ENCODE measurements around the gene DOP1B.

Gene DOP1B

DNA sequence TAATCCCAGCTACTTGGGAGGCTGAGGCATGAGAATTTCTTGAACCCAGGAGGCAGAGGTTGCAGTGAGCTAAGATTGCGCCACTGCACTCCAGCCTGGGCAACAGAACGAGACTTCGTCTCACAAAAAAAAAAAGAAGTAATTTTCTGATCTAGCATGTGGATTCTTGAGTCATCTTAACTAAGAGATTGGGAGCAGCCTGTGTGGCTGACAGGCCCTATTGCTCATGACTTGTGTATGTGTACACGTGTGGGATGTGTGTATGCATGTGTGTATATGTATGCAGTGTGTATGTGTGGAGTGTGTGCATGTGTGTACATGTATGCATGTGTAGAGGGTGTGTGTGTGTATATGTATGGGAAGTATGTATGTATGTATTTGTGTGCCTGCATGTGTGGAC is 29.5 kb downstream of the DOP1B start:
- TF ChIP-seq, protein P1, sequence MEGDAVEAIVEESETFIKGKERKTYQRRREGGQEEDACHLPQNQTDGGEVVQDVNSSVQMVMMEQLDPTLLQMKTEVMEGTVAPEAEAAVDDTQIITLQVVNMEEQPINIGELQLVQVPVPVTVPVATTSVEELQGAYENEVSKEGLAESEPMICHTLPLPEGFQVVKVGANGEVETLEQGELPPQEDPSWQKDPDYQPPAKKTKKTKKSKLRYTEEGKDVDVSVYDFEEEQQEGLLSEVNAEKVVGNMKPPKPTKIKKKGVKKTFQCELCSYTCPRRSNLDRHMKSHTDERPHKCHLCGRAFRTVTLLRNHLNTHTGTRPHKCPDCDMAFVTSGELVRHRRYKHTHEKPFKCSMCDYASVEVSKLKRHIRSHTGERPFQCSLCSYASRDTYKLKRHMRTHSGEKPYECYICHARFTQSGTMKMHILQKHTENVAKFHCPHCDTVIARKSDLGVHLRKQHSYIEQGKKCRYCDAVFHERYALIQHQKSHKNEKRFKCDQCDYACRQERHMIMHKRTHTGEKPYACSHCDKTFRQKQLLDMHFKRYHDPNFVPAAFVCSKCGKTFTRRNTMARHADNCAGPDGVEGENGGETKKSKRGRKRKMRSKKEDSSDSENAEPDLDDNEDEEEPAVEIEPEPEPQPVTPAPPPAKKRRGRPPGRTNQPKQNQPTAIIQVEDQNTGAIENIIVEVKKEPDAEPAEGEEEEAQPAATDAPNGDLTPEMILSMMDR (IDR thresholded peaks at IDR 0.05; ENCODE audit: borderline replicate concordance, insufficient read depth, low read depth, low read length) = no peak
- H3K4me3 ChIP-seq (ENCODE audit: low read depth, low read length) = no peak overlapping the region

DNA sequence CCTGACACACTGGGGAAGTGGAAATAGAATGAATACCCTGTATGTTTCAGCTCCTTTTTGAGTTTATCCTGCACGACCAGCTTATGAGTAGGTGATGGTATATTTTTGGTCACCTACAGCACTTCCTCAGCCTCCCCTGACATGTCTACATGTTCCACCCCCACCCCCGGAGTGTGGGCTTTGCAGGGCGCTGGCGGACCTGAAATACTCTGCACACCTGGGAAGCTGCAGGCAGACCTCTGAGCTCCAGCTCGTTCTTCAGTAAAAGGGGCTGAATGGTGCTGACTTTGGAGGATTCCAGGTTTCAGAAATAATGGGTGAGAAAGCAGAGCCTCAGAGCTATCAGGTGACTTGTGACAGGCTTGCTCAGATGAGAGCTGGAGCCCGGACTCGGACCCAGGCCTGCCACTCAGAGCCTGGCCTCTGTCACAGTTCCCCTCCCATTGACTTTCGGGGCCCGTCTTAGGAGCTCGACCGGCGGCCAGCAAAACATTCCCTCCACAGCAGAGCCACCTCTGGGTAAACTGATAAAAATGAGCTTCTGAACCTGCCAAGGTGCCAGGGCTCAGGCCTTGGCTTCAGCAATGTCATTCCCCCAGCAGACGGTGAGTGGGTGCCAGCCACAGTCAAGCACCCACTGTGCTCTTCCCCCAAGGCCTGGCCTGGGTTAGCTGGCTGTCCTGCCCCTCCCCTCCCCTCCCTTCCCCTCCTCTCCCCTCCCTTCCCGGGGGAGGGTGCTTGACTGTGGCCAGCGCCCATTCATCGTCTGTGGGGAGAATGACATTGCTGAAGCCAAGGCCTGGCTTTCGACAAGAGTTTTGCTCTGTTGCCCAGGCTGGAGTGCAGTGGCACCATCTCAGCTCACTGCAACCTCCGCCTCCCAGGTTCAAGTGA is 30.1 kb downstream of the DOP1B start:
- H3K4me3 ChIP-seq (ENCODE audit: low read depth, low read length) = no peak overlapping the region
- TF ChIP-seq, protein P1 (IDR thresholded peaks at IDR 0.05; ENCODE audit: borderline replicate concordance, insufficient read depth, low read depth, low read length) = no peak

DNA sequence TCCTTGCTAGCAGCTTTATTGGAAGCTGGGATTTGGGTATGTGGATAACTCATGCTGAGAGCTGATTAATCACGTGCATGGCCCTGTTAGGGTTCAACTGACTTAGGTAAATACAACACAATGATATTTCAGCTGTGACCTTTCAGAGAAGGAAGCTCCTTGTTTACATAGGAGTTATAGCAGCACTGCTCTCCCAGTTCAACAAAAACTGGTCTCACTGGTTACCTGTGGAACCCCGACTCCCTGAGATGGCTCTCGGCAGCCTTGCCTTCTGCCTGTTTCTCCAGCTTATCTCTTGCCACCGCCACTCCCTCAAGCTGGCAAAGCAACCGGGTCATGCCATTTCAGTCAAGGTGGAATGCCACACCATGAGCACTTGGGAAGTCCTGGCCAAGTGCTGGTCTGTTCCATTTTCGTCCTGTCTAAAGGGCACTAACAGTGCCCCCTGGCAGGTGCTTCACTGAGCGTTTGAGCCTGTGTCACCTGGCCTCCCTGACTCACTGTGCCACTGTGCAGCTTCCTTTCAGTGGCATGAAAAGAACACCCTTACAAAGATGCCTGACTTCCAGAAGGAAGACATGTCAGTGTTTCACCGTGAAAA is 31.6 kb downstream of the DOP1B start:
- TF ChIP-seq, protein P1 (IDR thresholded peaks at IDR 0.05; ENCODE audit: borderline replicate concordance, insufficient read depth, low read depth, low read length) = no peak

DNA sequence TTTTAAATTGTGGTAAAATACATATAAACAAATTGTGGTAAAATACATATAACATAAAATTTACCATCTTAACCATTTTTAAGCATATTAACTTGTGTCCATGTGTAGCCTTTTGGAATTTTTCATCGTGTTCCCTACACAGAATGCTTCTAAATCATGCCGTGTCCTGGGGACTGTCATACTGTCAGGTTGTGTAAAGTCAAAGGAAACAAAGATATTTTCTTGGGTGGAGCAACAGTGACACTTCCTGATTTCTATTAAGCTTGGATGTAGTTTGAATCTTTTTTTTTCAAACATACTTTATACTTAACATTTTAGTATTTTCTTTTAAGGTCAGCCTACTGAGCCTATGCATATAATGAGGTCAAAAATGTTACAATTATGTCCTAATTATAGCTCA is 32.3 kb downstream of the DOP1B start:
- no peak overlapping the region for H3K4me3 ChIP-seq (ENCODE audit: low read depth, low read length)
- TF ChIP-seq, protein P1 (IDR thresholded peaks at IDR 0.05; ENCODE audit: borderline replicate concordance, insufficient read depth, low read depth, low read length) = no peak

More for the DNA sequence above, 31.6 kb downstream of the DOP1B start:
- no peak overlapping the region for H3K4me3 ChIP-seq (ENCODE audit: low read depth, low read length)

DNA sequence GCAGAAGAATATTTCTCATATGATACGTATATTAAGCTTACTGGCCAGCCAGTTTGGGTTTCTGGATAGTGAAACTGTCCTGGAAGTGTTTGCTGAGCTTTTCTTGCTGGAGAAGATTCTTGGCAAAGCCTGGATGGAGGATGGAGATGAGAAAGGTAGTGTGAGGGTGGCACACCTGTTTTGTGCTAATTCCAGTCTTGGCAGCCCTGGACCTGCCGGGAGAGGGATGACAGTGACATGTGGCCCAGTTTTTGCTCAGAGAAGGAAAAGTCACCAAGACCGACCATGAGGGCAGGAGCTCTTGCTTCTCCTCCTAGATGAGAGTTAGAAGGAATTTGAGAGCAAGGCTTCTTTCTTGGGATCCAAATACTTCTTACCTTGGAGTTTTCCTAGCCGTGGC is 34.1 kb downstream of the DOP1B start:
- no peak overlapping the region for H3K4me3 ChIP-seq (ENCODE audit: low read depth, low read length)
- TF ChIP-seq, protein P1 (IDR thresholded peaks at IDR 0.05; ENCODE audit: borderline replicate concordance, insufficient read depth, low read depth, low read length) = no peak

DNA sequence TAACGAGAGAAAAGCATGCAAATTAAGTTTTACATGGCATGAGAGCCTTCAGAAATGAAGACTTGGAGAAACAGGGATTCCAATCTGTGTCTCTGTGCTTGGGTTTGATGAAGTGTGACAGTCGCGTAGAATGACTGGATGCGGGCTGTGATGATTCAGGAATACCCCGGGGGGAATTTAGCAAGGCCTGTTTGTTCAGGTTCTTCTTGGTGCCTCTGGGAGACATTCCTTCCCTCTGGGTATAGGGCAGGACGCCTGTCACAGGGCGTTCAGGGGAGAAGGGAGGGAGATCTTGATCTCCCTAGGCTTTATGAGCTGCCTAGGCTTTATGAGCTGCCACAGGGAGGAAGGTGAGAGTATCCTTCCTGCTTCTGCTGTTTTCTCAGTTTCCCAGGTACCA is 36.6 kb downstream of the DOP1B start:
- no peak overlapping the region for H3K4me3 ChIP-seq (ENCODE audit: low read depth, low read length)
- TF ChIP-seq, protein P1 (IDR thresholded peaks at IDR 0.05; ENCODE audit: borderline replicate concordance, insufficient read depth, low read depth, low read length) = no peak

DNA sequence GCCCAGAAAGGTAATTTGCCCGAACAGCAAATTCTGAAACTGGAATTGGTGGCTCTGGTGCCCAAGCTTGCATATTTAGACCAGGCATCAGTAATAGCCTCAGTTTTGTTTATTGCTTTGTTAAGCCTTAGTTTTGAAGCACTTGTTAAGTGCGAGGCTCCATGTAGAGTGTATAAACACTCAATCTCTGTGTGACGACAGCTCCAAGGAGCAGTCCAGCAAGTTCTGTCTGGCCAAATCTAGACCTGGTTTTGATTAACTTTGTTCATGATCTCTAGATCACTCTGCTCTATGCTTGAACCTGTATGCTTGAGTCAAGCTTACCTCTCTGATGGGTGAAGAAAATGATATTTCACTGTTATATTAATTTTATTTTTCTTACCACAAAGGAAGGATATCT is 37.4 kb downstream of the DOP1B start:
- H3K4me3 ChIP-seq (ENCODE audit: low read depth, low read length) = no peak overlapping the region
- TF ChIP-seq, protein P1 (IDR thresholded peaks at IDR 0.05; ENCODE audit: borderline replicate concordance, insufficient read depth, low read depth, low read length) = no peak

All from GM12875 (cell line).